GM19351 (cell line): Measurements from ENCODE around the gene ARHGAP32.
A peak's percentile ranks its signal among the peaks of the same experiment; 100 is the strongest.

Experiments
- ATAC-seq: cut with Tn5 transposase; IDR thresholded peaks from one replicate; pipeline ENCODE4 v1.9.1; 2021; ENCODE audit warnings: mild to moderate bottlenecking, moderate library complexity; ENCODE audit not compliant: unreplicated experiment

The ARHGAP32 gene

DNA sequence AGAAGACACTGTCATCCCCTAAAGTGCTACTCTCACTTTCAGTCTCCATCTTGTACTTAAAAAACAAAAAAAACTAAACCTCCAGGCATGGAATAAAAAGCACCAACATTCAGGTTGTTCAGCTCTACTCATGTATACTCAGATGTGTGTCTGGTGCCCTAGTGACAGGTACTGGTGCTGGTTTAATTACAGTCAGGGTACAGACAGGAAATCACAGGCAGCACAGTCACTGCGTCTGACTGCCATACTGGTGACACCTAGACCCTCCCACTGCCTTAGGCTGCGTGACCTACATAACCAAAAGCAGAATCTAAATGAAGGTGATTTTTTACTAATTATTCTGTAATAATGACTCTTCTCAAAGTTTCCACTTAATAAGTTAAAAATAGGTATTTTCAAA lies at the start of gene ARHGAP32:
Gene ARHGAP32, minus strand, starts transcription at position 176 of the 400 bp plus-strand sequence. Its CDS starts 127 bp downstream, at position 49.
- no peak for ATAC-seq

DNA sequence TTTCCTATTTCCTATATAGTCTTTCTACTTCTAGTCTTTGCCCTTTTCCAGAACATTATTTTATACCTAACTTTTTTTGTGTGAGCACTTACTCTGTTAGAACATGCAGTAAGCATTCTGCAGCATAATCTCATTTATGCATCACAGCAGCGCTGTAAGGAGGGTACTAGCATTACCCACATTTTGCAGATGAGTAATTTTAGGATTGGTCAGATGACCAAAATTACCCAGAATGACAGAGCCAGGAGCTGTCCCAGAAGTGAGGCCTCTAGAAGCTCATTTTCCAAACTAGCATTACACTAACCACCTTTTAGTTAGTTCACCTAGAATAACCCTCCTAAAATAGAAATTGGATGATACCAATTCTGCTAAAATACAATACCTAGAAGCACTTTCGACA lies 47.1 kb upstream of the ARHGAP32 start:
- no peak for ATAC-seq

DNA sequence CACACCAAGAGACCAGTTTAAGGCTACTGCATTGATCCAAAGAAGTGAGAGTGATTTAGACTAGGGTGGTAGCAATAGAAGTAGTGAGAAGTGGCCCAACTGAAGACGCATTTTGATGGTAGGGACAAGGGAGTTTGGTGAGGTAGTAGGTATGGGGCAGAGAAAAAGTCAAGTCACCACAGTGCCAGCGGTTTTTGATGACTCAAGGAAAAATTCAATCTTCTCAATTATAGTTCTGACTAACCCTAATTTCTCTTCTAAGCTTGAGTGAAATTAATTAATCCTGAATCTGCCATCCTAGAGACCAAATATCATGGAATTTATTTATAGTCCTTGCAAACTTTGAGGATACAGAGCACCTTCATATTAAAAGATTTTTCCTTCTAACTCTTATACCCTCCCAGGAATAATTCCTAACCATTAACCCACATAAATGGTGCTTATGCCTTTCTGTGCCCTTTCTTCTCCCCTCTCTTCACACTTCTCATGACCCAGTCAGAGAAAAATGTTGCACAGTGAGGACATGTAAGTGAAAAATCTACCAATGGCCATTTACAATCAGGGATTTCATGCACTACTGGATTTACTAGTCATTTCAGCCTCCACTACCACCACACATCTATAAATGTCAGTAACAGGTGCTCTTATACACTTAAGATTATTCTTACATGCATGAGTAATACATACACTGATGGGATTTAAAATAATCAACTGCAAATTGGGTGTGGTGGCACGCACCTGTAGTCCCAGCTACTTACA lies 45.9 kb upstream of the ARHGAP32 start:
- peak; percentile 65 for ATAC-seq

DNA sequence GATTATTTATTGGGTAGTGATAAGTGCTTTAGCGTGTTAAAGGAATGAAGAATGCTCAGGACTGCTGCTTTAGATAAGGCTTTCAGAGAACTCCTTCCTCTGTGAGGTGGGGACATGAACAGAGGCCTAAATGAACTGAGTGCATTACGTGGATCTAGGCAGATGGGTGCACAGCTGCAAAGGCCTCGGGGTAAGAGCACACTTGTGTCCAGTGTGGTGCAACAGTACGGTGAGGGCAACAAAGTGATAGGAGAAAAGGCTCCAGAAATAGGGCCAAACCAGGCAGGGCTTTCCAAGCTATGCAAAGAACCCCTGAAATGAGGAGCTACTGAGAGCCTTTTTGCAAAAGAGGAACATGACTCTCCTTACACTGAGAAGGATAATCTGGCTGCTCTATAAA lies 45.3 kb upstream of the ARHGAP32 start:
- ATAC-seq, result no peak

DNA sequence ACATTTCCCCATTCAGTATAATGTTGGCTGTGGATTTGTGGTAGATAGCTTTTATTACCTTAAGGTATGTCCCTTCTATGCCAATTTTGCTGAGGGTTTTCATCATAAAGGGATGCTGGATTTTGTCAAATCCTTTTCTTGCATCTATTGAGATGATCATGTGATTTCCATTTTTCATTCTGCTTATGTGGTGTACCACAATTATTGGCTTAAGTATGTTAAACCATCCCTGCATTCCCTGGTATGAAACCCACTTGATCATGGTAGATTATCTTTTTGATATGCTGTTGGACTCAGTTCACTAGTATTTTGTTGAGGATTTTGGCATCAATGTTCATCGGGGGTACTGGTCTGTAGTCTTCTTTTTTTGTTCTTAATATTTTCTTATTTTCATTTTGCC lies 44.7 kb upstream of the ARHGAP32 start:
- no peak for ATAC-seq

DNA sequence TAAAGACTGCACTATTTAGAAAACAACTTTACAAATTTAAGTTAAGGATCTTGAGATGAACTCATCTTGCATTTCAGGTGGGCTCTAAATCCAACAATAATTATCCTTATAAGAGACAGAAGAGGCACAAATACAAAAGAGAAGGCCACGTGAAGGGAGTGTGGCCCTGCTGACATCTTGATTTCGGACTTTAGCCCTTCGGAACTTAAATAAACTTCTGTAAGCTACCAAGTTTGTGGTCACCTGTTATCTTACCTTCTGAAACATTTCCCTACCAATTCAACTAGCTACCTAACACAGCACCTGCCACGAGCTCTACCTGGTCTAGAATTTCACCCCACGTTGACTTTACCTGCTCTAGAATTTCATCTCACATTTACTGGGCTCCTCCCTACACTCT lies 42.9 kb upstream of the ARHGAP32 start:
- no peak for ATAC-seq

DNA sequence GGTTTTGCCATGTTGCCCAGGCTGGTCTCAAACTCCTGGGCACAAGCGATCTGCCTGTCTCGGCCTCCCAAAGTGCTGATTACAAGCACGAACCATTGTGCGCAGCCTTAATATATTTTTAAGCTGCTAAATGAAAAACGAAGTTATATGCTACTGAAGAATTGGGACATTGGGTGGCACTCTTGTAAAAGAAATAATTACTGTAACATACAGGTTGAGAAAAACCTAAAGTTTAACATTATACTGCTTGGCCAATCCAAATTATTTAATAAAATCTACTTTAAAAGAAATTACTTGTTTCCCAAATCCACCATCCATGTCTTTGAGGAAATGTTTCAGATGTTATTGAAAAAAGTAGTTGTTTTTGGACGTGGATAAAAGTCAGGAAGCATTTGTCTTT lies 37.9 kb upstream of the ARHGAP32 start:
- no peak for ATAC-seq

DNA sequence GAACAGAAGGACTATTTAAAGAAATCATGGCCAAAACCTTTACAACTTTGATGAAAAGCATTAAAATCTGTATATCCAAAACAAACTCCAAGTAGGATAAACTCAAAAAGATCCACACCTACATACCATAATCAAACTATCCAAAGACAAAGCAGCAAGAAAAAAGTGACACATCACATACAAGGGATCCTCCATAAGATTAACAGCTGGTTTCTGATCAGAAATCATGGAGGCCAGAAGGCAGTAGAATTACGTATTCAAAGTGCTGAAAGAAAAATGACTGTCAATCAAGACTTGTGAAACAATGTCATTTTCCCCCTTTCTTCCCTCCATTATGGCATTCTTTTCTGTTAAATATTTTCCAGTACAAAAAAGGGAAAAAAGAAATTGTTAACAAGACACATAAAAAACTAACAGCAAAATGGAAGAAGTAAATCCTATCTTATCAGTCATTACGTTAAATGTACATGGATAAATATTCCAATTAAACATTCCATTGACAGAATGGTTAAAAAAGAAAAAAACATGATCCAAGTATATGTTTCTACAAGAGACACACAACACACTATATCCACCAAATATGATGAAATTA lies 34.2 kb upstream of the ARHGAP32 start:
- no peak for ATAC-seq

DNA sequence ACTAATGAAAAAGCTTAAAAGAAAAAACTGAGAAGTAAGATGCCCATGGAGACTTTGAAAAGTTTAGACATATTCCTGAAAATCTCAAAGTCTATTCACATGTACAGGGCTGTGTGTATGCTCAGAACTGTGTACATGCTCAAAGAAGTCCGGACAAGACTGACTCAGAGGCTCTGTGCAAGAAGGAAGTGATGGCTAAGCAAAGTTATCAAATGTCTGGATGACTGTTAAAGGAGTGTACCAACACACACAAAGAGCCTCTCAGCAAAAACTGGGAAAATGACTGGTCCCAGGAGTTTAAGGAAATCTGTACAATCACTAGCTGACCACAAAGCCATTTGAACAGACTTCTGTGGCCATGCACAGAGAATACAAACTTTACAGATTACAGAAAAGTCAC lies 33.1 kb upstream of the ARHGAP32 start:
- ATAC-seq, result no peak

DNA sequence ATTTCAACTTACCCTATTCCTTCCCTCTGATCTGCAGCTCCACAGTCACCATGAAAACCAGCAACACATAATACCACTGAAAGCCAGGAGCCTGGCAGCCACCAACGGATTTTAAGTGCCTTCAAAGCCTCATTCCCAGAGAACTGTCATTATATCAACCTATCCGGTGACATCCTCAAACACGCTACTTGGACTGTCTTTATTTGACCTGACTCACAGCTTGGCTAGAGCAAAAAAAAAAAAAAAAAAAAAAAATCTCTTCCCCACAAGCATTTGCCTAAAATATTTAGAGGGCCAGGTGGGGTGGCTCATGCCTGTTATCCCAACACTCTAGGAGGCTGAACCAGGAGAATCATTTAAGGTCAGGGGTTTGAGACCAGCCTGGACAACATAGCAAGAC lies 32.4 kb upstream of the ARHGAP32 start:
- no peak for ATAC-seq

DNA sequence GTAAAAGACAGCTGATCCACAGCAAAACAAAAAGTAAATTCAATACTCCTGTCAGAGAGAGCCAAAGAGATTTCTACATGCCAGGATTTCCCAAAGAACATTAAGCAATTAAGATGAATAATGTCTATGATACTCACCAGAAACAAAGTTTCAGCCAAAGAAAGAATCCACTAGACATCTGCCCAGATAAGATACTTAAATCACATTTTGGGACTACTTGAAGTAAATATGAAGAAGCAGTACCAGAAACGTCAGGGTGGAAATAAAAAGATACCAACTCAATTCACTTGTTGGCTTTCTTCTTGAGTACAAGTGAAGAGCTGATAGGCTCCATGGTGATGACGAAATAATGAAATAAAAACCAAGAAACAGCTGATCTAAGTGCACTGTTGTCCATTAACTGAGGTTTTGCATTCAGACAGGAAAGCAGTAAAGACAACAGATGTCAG lies 31.6 kb upstream of the ARHGAP32 start:
- no peak for ATAC-seq

DNA sequence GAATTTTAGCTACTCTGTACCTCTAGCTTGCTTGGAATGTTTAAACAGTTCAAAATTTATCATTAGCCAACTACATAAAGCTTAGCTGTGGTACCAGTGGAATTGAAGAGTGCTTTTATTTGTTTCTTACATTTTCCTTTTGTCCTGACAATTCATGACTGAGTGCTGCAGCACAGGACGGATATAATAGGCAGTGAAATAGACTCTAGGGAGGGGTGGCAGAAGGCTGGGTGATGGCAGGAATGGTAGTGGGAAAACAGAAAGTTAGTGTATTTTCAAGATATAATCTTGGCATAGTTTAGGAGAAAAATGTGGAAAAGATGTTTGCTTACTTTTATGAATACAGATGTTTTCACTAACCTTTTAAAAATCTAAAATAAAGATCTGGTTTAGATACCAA lies 31.1 kb upstream of the ARHGAP32 start:
- ATAC-seq, result no peak

DNA sequence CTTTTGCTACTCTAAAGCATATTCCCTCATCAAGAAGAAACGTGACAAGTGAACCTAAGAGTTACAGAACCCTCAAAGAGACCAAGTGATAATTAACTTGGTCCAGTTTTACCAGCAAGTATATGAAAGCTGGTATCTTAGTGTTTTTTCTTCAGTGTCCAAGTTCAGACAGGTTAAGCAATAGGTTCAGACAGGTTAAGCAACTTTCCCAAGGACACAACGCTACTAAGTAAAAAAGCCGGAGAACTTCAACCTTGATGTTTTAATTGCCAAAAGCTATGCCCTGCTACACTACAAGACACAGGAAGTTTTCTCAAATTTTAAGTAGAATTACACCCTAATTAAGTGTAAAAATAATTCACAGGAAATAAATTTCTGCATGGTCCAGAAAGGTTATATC lies 30.0 kb upstream of the ARHGAP32 start:
- no peak for ATAC-seq

DNA sequence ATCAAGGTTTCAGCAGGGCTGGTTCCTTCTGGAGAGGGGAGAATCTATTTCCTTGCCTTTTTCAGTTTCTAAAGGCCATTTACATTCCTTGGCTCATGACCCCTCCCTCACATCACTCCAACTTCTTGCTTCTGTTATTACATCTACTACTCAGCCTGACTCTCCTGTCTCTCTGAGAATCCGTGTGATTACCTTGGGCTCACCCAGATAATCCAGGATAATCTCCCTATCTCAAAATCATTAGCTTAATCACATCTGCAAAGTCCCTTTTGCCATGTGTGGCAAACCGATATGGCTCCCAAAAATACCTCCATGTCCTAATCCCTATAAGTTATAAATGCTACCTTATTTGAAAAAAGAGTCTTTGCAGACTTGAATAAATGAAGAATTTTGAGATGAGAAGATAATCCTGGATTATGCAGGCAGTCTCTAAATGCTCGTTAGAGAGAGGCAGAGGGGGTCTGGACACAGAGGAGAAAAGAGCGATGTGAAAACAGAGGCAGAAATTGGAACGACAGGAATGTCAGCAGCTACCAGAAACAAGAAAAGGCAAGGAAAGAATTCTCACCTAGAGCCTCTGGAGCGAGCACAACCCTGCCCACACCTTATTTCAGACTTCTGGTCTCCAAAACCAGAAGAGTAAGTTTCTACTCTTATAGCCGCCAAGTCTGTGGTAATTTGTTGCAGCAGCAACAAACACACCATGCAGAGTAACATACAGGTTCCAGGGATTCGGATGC lies 23.6 kb upstream of the ARHGAP32 start:
- ATAC-seq, result no peak

DNA sequence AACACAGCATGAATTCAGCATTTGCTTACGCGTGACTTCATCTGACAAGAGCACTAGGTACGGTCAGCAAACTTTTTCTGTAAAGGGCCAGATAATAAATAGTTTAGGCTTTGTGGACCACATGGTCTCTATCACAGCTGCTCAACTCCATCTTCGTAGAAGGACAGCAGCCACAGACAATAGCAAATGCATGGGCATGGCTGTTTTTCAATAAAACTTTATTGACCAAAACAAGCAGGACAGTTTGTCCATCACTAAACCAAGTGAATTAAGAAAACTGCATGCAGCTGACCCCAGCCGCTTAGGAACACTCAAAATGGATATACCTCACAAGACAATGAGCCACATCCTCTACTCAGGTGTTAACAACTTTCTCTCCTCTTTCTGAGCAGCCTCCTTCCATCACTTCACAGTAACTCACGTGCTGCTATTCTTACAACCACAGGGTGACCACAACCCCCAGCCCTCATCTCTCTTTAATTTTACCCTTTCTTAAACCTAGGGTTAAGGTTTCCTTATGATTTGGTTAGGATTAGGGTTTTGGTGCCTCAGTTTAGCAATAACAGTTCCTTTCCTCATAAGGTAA lies 22.7 kb upstream of the ARHGAP32 start:
- no peak for ATAC-seq

DNA sequence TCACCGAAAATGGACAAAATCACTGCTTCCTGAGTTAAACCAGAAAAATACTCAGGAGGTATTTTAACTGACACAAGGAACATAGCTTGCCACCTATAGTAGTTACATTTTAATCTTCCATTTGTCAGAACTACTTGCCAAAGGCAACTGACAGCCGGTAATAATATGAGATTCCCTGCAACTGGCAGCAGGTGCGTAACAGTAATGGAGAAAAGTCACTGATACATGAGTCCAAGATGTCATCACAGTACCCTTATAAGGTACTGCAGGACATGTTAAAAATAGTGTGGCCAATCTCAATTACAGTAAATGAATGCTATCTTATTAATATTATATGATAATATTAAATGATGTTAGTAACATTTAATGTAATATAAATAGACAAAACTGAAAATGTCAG lies 21.1 kb upstream of the ARHGAP32 start:
- ATAC-seq, result no peak

DNA sequence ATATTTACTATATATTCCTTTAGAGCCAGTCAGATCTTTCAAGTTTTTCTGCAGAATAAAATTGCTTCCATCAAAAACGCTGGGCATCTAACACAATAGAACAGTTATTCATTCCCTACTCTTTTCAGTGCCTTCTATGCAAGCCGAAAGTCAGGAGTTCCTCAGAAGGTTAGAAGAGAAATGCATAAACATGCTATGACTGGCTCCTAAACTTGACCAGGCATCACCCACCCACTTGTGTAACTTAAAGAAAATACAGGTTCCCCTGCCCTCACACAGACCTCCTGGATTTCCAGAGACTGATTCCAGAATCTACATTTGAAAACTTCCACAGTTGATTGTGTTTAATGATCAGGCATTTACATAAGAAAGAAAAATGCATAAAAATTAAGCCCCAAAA lies 19.3 kb upstream of the ARHGAP32 start:
- ATAC-seq, result no peak

DNA sequence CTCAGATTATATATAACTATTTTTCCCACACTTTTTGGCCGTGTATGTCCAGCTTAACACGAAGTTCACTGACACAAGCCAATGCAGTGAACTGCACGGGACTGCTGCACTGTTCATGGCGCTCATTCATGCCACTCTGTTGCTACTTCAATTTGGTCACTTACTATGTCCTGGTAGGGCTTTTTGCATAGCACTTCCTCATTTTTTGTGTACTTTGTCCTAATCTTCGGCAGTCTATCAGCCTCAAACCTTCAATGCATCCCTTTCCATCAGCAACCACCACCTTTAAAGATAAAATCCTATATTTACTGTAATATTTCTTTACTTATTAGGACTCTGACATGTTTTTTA lies 18.7 kb upstream of the ARHGAP32 start:
- ATAC-seq, result no peak

DNA sequence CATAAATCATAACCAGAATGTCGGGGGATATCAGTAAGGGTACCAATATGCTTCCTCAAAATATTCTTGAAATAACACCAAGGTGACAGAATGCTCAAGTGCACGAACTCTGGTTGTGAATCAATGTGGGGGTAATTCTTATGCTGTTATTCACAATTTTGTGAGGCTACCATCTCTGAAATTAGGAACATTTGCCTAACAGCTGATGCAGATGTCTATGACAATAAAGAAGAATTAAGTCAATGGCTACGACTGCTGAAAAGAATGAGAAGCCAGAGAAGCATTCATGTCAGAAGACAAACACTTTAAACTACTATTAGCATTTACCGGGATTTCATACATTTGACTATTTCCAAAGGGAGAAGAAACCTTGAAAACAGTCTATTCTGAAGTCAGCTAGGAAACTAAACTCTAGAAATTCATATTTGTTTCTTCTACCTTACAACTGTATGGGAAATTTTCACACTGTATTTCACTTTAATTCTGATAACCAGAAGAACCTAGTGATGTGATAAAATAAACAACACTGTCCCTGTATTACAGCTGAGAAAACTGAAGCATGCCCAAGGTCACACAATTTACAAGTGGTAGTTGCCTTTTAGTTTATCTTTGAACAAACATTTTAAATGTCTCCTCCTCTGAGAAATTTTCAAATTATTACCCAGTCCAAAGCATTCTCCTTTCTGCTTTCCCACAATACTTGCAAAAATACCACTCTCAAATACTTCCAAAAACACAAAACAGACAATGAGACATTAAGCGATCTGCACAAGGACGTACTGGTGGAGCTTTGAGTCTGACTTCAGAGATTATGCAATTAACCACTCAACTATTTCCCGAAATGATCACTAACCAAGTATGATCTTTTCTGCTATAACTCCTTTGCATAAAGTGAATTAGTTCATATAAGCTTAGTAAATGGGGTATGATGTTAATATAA lies 18.0 kb upstream of the ARHGAP32 start:
- ATAC-seq, result no peak

DNA sequence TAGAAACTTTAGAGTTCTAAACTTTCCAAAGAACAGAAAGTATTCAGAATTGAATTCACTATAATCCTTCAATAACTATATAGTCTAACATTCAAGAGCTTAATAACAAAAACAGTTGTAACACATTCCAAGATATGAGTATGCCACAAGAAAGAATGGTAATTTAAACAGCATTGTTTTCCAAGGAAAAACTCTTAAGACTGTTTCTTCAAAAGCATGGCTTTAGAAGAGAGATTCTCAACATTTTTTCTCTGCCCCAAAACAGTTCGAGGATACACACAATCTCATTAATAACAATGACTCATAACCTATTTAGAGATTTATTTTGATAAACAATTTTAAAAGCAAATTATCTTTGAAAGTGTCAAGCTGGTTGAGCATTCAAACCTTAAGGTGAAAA lies 16.7 kb upstream of the ARHGAP32 start:
- ATAC-seq, result no peak
